A549 treated with DMSO at 1 μM for 4 hours (cell line): ENCODE measurements around the gene CEP97. TPM values are rescaled to one million over a fixed set of nuclear protein-coding genes. Genes with fewer than 3 reads are reported as not detected.

Source experiments
- total RNA-seq: library from RNA; stranded (reverse); fragments of 200-300 nt; extraction: Qiagen RNA extraction; gene quantifications from 5 replicates; pipeline ENCODE4 v1.2.3, GENCODE V29; 2022; ENCODE audit warnings: low read depth

The CEP97 gene
- total RNA-seq = 4.3 to 7.3 TPM (median 7.0 TPM) in 5 replicates

GRCh38 chr3:101724329-101725193 is at the start of gene CEP97:
Gene CEP97, plus strand, starts transcription at chr3:101724614. Its CDS starts 63 bp downstream, at chr3:101724677.

GRCh38 chr3:101676765-101677435 is 47.5 kb upstream of the CEP97 start, which contains the start of gene ZBTB11:
Gene ZBTB11, minus strand, starts transcription at chr3:101677132. Its CDS starts 218 bp downstream, at chr3:101676914.

GRCh38 chr3:101779047-101779821 is 54.8 kb downstream of the CEP97 start, which contains the start of gene NXPE3:
Gene NXPE3, plus strand, starts transcription at chr3:101779211. Its CDS starts 6,386 bp downstream, at chr3:101785597.

Other genes starting within 250 kb of the CEP97 start
- gene SENP7, start 211.4 kb upstream of the CEP97 start, total RNA-seq = 1.5 to 3.4 TPM (median 2.2 TPM) in 5 replicates
- 33.0 to 40.4 TPM (median 35.2 TPM) in 5 replicates for gene TRMT10C, start 162.7 kb upstream of the CEP97 start, total RNA-seq
- gene PCNP, start 150.4 kb upstream of the CEP97 start, total RNA-seq = 99.2 to 127 TPM (median 109 TPM) in 5 replicates
- gene ZBTB11, start 47.5 kb upstream of the CEP97 start, total RNA-seq = 9.1 to 12.2 TPM (median 10.9 TPM) in 5 replicates
- 1,554 to 2,192 TPM (median 1,717 TPM) in 5 replicates for gene RPL24, start 37.9 kb upstream of the CEP97 start, total RNA-seq
- gene NXPE3, start 54.6 kb downstream of the CEP97 start, total RNA-seq = 24.1 to 29.3 TPM (median 27.8 TPM) in 5 replicates
- 4.7 to 8.1 TPM (median 6.8 TPM) in 5 replicates for gene NFKBIZ, start 124.9 kb downstream of the CEP97 start, total RNA-seq